HL-60 (cell line): ENCODE measurements around the gene AIF1.
A peak's percentile ranks its signal among the peaks of the same experiment; 100 is the strongest.

Source experiments
- DNase-seq, 2 experiments: peaks; one replicate each; pipeline ENCODE4 v3.0.0-alpha.2; 2010 to 2020; ENCODE audit warnings: low read depth in 1 of 2, low spot score in 1 of 2
- H3K27ac ChIP-seq: fragments of 250-450 bp; sonication (Bioruptor Pico); replicated peaks from 2 replicates; pipeline ENCODE4 v1.5.1; 2020; ENCODE audit warnings: mild to moderate bottlenecking, moderate library complexity
- H3K27me3 ChIP-seq: fragments of 250-450 bp; sonication (Bioruptor Pico); 2 replicates; pipeline ENCODE4 v1.5.1; 2021; ENCODE audit warnings: mild to moderate bottlenecking, moderate library complexity; ENCODE audit not compliant: insufficient read depth, poor library complexity, severe bottlenecking
- H3K4me3 ChIP-seq: replicated peaks from 2 replicates; pipeline ENCODE4 v1.5.1; 2011; ENCODE audit warnings: mild to moderate bottlenecking, control low read depth, low read length; ENCODE audit not compliant: insufficient read depth
- CTCF ChIP-seq: IDR thresholded peaks from one replicate; pipeline ENCODE4 v1.5.1; 2011; ENCODE audit warnings: low read length, control low read depth, inconsistent platforms; ENCODE audit not compliant: insufficient read depth
- GABPA ChIP-seq: IDR thresholded peaks from 2 replicates; pipeline ENCODE4 v1.6.1; 2012; ENCODE audit warnings: low read depth
- POLR2AphosphoS5 ChIP-seq: IDR thresholded peaks from 2 replicates; pipeline ENCODE4 v1.6.1; 2012; ENCODE audit warnings: low read depth
- REST ChIP-seq: IDR thresholded peaks from 2 replicates; pipeline ENCODE4 v1.6.1; 2012; ENCODE audit warnings: low read depth; ENCODE audit not compliant: insufficient replicate concordance
- SPI1 ChIP-seq: IDR thresholded peaks from 2 replicates; pipeline ENCODE4 v1.6.1; 2012; ENCODE audit warnings: low read depth, mild to moderate bottlenecking, borderline replicate concordance

AIF1 gene

GRCh38 chr6:31643818-31644454 lies 28.9 kb downstream of the AIF1 start:
- no peak overlapping the region for H3K4me3 ChIP-seq
- H3K27ac ChIP-seq = no peak overlapping the region
- no peaks in the 10 kb centered on the region for H3K27me3 ChIP-seq
- no peak for DNase-seq
- TF ChIP-seq REST (no peak), GABPA (no peak), SPI1 (no peak), CTCF (no peak), POLR2AphosphoS5 (no peak)

- Histone ChIP-seq H3K27ac (no peak overlapping the region), H3K4me3 (no peak overlapping the region), H3K27me3 (no peaks in the 10 kb centered on the region)
- DNase-seq = no peak
- TF ChIP-seq GABPA (no peak), POLR2AphosphoS5 (no peak), CTCF (no peak), REST (no peak), SPI1 (no peak)
Observed at GRCh38 chr6:31645325-31645724, 30.3 kb downstream of the AIF1 start.

- Histone ChIP-seq H3K27me3 (no peaks in the 10 kb centered on the region), H3K27ac (peak overlapping the region; percentile 98), H3K4me3 (peak overlapping the region; percentile 59)
- TF ChIP-seq POLR2AphosphoS5 = no peak
- no peak for TF ChIP-seq CTCF
- TF ChIP-seq GABPA = no peak
- TF ChIP-seq REST = no peak
- no peak for TF ChIP-seq SPI1
- DNase-seq = peak; percentile 70 to 77
Observed at GRCh38 chr6:31651602-31652191, 36.7 kb downstream of the AIF1 start.
